Neural crest cell (in vitro differentiated cells): Measurements from ENCODE around the gene C1QTNF1. TPM values are rescaled to one million over a fixed set of nuclear protein-coding genes. Genes with fewer than 3 reads are reported as not detected.

ENCODE experiments used
- DNase-seq: peaks from one replicate; pipeline ENCODE4 v3.0.0; 2021; ENCODE audit warnings: low read depth, mixed read lengths, low spot score
- H3K27ac Mint-ChIP-seq: one replicate; pipeline ENCODE4 v1.8.0; 2021; ENCODE audit warnings: mild to moderate bottlenecking, mixed read lengths; ENCODE audit not compliant: unreplicated experiment
- H3K27me3 Mint-ChIP-seq: 2 replicates; pipeline ENCODE4 v1.8.0; 2021; ENCODE audit warnings: low read depth, mild to moderate bottlenecking, mixed read lengths
- H3K36me3 Mint-ChIP-seq: 2 replicates; pipeline ENCODE4 v1.8.0; 2021; ENCODE audit warnings: low read depth, mild to moderate bottlenecking, mixed read lengths
- H3K4me1 Mint-ChIP-seq: 2 replicates; pipeline ENCODE4 v1.8.0; 2021; ENCODE audit warnings: mixed read lengths
- H3K4me3 Mint-ChIP-seq: one replicate; pipeline ENCODE4 v1.8.0; 2021; ENCODE audit warnings: mild to moderate bottlenecking, mixed read lengths
- H3K9me3 Mint-ChIP-seq: 2 replicates; pipeline ENCODE4 v1.8.0; 2021; ENCODE audit warnings: mixed read lengths
- total RNA-seq: library from RNA; stranded (reverse); gene quantifications from 2 replicates; pipeline ENCODE4 v1.2.1, GENCODE V29; 2021
- TF ChIP-seq, protein P1 (sequence below): fragments of 200-600 bp; sonication (generic); conservative IDR thresholded peaks from 2 replicates; pipeline ENCODE4 v1.5.0; 2021; ENCODE audit warnings: antibody characterized with exemption, mild to moderate bottlenecking

Gene C1QTNF1
- total RNA-seq, 1 donor from 2014 or later, result 0.89 TPM

DNA sequence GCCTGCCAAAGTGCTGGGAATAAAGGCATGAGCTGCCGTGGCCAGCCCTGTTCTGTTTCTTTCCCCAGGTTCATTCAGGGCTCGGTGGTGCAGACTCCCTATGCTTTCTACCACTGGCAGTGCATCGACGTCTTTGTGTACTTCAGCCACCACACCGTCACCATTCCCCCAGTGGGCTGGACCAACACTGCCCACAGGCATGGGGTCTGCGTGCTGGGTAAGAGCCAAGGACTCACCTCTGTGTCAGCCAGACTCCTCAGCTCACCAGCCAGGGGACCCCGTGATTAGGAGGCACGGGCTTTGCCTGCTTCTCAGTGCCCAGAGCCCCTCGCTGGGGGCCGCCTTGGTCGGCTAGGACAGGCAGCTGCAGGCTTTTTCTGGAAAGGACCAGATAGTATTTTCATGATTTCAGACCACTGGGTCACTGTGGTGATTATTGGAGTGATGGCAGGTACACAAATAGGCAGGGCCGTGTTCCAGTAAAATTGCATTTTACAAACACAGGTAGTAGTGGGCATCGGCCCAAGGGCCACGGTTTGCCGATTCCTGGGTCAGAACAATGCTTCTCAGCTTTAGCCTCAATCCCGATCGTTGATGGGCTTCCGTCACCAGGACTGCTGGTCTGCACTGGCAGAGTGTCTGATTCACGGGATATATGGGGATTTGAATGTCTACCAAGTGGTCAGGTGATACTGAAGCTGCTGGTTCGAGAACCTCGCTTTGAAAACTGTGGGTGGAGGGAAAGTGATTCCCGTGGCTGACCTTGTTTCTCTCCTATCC lies 55.6 kb downstream of the C1QTNF1 start:
- no peak overlapping the region for H3K4me3 Mint-ChIP-seq

DNA sequence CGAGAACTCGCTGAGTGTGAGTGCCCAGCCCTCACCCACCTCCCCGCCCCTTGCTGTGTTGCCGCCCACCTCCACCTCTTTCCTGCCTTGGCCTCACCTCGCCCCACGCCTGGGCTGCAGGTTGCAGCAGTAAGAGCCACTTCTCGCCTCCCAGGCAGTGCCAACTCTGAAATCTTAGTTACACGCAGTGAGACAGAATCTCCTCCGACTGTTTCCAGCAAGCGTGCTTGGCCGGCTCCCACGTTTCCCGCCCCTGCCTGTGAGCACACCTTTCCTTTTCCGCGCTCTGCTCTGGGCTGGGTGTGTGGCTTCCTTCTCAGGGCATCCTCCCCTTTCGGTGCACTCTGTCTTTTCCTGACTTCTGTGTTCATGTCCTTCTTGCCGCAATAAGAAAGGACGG lies 56.4 kb downstream of the C1QTNF1 start:
- no peaks in the 10 kb centered on the region for H3K9me3 Mint-ChIP-seq
- H3K4me1 Mint-ChIP-seq, result peaks cover 8% of the 10 kb centered on the region
- H3K36me3 Mint-ChIP-seq, result no peaks in the 10 kb centered on the region
- H3K27me3 Mint-ChIP-seq, result no peaks in the 10 kb centered on the region
- no peak overlapping the region for H3K27ac Mint-ChIP-seq
- TF ChIP-seq, protein P1, sequence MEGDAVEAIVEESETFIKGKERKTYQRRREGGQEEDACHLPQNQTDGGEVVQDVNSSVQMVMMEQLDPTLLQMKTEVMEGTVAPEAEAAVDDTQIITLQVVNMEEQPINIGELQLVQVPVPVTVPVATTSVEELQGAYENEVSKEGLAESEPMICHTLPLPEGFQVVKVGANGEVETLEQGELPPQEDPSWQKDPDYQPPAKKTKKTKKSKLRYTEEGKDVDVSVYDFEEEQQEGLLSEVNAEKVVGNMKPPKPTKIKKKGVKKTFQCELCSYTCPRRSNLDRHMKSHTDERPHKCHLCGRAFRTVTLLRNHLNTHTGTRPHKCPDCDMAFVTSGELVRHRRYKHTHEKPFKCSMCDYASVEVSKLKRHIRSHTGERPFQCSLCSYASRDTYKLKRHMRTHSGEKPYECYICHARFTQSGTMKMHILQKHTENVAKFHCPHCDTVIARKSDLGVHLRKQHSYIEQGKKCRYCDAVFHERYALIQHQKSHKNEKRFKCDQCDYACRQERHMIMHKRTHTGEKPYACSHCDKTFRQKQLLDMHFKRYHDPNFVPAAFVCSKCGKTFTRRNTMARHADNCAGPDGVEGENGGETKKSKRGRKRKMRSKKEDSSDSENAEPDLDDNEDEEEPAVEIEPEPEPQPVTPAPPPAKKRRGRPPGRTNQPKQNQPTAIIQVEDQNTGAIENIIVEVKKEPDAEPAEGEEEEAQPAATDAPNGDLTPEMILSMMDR, result no peak
- peak overlapping the region; percentile 38 for H3K4me3 Mint-ChIP-seq
- DNase-seq, result no peak

More for the DNA sequence above, 55.6 kb downstream of the C1QTNF1 start:
- Mint-ChIP-seq H3K36me3 (no peaks in the 10 kb centered on the region), H3K27ac (no peak overlapping the region), H3K9me3 (no peaks in the 10 kb centered on the region), H3K27me3 (no peaks in the 10 kb centered on the region), H3K4me1 (peaks cover 10% of the 10 kb centered on the region)
- TF ChIP-seq, protein P1, result no peak
- no peak for DNase-seq

DNA sequence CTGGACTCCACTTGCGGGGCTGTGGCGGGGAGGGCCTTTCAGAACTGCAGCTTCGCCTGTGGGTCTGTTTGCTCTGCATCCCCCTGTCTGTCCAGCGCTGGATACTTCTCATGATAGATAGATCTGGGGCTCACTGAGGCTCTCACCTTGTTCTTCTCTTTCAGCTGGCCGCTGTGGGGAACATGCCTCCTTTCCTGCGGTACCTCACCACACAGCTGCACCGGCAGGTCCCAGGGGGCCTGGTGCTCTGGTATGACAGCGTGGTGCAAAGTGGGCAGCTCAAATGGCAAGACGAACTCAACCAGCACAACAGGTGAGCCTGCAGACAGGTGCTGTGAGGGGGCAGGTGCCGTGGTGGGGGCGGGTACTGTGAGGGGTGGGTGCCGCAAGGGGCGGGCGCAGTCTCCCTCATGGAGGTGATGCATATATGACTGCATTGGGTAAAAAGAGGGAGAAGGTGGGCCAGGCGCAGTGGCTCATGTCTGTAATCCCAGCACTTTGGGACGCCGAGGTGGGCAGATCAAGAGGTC lies 56.9 kb downstream of the C1QTNF1 start:
- Mint-ChIP-seq H3K36me3 (no peaks in the 10 kb centered on the region), H3K27me3 (no peaks in the 10 kb centered on the region), H3K4me1 (peaks cover 3% of the 10 kb centered on the region), H3K9me3 (no peaks in the 10 kb centered on the region), H3K4me3 (peak overlapping the region; percentile 38), H3K27ac (no peak overlapping the region)
- TF ChIP-seq, protein P1, result no peak
- no peak for DNase-seq

DNA sequence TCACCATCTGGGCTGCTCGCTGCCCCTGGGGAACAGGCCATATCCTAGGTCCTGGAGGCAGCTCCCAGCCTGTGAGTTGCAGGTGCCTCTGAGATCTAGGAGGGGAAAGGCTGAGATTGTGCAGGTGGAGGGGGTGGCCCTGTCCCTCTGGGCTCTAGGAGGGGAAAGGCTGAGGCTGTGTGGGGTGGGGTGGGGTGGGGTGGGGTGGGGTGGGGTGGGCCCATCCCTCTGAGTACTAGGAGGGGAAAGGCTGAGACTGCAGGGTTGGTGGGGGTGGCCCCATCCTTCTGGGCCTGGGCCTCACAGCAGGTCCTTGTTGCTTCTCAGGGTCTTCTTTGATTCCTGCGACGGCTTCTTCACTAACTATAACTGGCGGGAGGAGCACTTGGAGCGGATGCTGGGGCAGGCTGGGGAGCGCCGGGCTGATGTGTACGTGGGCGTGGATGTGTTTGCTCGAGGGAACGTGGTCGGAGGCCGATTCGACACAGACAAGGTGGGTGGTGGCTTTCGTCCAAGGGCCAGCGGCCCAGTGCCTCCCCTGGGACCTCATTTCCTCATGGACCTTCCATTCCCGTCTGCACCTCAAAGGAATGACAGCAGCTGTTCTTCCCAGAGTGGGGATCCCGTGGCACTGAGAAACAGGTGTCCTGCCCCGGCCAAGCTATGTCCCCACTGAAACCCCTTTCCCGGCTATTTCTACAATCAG lies 57.8 kb downstream of the C1QTNF1 start:
- Mint-ChIP-seq H3K36me3 (no peaks in the 10 kb centered on the region), H3K27ac (no peak overlapping the region), H3K27me3 (no peaks in the 10 kb centered on the region), H3K4me1 (no peaks in the 10 kb centered on the region), H3K4me3 (peak overlapping the region; percentile 54), H3K9me3 (no peaks in the 10 kb centered on the region)
- no peak for DNase-seq
- TF ChIP-seq, protein P1, result no peak

DNA sequence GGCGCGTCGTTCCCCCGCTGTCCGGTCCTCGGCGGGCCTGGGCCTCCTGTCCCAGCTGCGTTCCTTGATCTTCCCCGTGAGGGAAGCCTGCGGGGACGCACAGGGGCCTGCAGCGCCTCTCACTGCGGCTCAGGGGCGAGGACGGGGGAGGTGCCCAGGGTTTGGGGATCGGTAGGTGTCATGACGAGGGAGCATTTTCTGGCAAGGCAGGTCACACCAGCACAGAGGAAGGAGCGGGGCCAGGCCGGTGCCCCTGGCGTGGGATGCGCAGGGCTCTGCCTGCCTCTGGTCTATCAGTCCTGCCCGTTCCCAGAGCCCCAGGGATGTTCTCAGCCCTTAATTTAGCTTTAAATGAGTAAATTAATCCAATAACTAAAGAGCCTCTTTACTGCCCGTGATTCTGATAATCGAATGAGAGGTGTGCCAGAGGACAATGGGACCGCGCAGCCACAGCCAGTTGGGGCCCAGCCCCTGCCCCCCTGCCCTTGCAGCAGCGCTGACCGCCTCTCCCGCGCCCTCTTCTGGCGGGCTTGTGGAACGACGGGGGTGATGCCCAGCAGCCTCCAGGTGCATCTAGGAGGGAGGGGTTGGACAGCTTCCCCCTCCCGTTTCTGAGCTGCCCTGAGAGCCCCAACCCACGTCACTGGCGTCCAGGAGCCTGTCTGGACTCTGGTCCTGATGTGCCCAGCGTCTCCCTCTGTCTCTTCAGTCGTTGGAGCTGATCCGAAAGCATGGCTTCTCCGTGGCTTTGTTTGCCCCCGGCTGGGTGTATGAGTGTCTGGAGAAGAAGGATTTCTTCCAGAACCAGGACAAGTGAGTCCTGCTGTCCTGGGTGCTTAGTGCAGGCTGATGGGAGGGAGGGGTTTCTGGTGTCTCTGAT lies 58.6 kb downstream of the C1QTNF1 start:
- no peak overlapping the region for H3K4me3 Mint-ChIP-seq
- no peak overlapping the region for H3K27ac Mint-ChIP-seq
- no peaks in the 10 kb centered on the region for H3K27me3 Mint-ChIP-seq

More for the DNA sequence above, 58.6 kb downstream of the C1QTNF1 start:
- TF ChIP-seq, protein P1, result peak; percentile 81
- DNase-seq, result peak; percentile 64
- Mint-ChIP-seq H3K36me3 (no peaks in the 10 kb centered on the region), H3K9me3 (no peaks in the 10 kb centered on the region), H3K4me1 (no peaks in the 10 kb centered on the region)
